ENCODE results near the gene SLC7A10. TPM values are rescaled to one million over a fixed set of nuclear protein-coding genes. Genes with fewer than 3 reads are reported as not detected.

Gene SLC7A10
- total RNA-seq, 2 donors from 2014 or later, result 0.78 to 5.3 TPM

GRCh38 chr19:33261511-33262189, 36.0 kb upstream of the SLC7A10 start:
- intact Hi-C loops (cut with DNase I), result no loop called here
- no peaks in the 10 kb centered on the region for H3K27me3 ChIP-seq
- TF ChIP-seq CTCF (IDR thresholded peaks at IDR 0.05), result no peak
- no peak for TF ChIP-seq POLR2A (IDR thresholded peaks at IDR 0.05)
- no peaks in the 10 kb centered on the region for H3K4me1 ChIP-seq
- no peak overlapping the region for H3K4me3 ChIP-seq
- DNase-seq, result no peak
- 71 to 76% methylated on average over 9 to 13 of the region's 14 CpGs for WGBS, 2 donors
- no peak for ATAC-seq
- peak overlapping the region in 1 of 4 donors; percentile 32 for H3K27ac ChIP-seq
- H3K9me3 ChIP-seq, result no peaks in the 10 kb centered on the region
- H3K36me3 ChIP-seq (replicated peaks in 1 of 2; ENCODE audit: insufficient read depth in 1 of 2, low read depth in 2 of 2), result no peaks in the 10 kb centered on the region

- ATAC-seq (no peak), DNase-seq (peak in 1 of 4 donors; percentile 50)
- intact Hi-C loops (cut with DNase I), result no loop called here
- WGBS, 2 donors, result 55 to 73% methylated on average over 23 to 24 of the region's 24 CpGs
- Histone ChIP-seq H3K4me1 (no peaks in the 10 kb centered on the region), H3K9me3 (no peaks in the 10 kb centered on the region), H3K27me3 (no peaks in the 10 kb centered on the region), H3K36me3 (replicated peaks in 1 of 2; ENCODE audit: insufficient read depth in 1 of 2, low read depth in 2 of 2) (no peaks in the 10 kb centered on the region), H3K27ac (peak overlapping the region in 1 of 4 donors; percentile 32), H3K4me3 (no peak overlapping the region)
- TF ChIP-seq CTCF (IDR thresholded peaks at IDR 0.05) (no peak), POLR2A (IDR thresholded peaks at IDR 0.05) (no peak)
Measured at GRCh38 chr19:33260628-33261418, 35.2 kb upstream of the SLC7A10 start.

DNA sequence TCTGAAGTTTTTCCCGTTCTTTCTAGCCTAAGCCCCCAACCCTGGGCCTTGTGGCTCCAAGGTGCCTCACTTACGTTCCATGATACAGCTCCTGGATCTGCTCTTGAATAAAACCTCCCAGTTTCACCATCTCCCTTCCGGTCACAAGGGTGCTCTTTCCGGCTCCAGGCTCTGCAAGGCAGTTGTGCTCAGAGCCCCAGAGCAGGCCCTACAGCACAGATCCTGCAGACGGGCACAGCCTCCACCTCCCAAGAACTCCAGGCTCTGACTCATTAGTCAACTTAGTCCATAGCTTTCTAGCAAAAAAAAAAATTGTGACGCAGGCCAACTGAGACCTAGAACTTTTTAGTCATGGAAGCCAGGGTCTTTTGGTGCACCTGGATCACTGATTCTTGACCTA, 33.9 kb upstream of the SLC7A10 start:
- intact Hi-C loops (cut with DNase I), result no loop called here
- no peaks in the 10 kb centered on the region for H3K27me3 ChIP-seq
- no peak overlapping the region for H3K27ac ChIP-seq
- H3K4me3 ChIP-seq, result no peak overlapping the region
- H3K9me3 ChIP-seq, result no peaks in the 10 kb centered on the region
- 70 to 74% methylated on average over 6 of the region's 6 CpGs for WGBS, 2 donors
- no peaks in the 10 kb centered on the region for H3K4me1 ChIP-seq
- no peak for TF ChIP-seq CTCF (IDR thresholded peaks at IDR 0.05)
- no peak for TF ChIP-seq POLR2A (IDR thresholded peaks at IDR 0.05)
- peak in 1 of 4 donors; percentile 50 for DNase-seq
- ATAC-seq, result no peak
- no peaks in the 10 kb centered on the region for H3K36me3 ChIP-seq (replicated peaks in 1 of 2; ENCODE audit: insufficient read depth in 1 of 2, low read depth in 2 of 2)

DNA sequence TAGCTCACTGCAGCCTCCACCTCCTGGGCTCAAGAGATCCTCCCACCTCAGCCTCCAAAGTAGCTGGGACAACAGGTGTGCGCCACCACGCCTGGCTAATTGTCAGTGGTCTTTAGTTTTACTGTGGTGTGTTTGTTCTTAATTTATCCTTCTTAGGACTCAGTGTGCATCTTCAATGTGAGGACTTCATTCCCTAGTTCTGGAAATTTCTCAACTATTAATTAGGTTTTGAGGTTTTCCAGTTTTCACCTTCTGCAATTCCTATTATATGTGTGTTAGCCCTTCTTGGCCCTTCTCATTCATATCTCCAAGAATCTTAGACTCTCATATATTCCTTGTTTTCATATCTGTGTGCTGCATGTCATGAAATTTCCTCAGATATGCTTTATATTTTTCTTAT, 32.2 kb upstream of the SLC7A10 start:
- DNase-seq, result no peak
- Histone ChIP-seq H3K4me1 (no peaks in the 10 kb centered on the region), H3K9me3 (no peaks in the 10 kb centered on the region), H3K27me3 (no peaks in the 10 kb centered on the region), H3K4me3 (no peak overlapping the region), H3K27ac (no peak overlapping the region), H3K36me3 (replicated peaks in 1 of 2; ENCODE audit: insufficient read depth in 1 of 2, low read depth in 2 of 2) (no peaks in the 10 kb centered on the region)
- TF ChIP-seq CTCF (IDR thresholded peaks at IDR 0.05) (no peak), POLR2A (IDR thresholded peaks at IDR 0.05) (no peak)
- no peak for ATAC-seq
- 98% methylated on average over 2 of the region's 2 CpGs for WGBS, 2 donors
- intact Hi-C loops (cut with DNase I), result no loop called here
